Activated T-helper 17 cell treated with anti-CD3 and anti-CD28 coated beads, Interleukin-2, amount 50 U/mL, for 72 hours (primary cell): Measurements from ENCODE around the gene PIK3CB. TPM values are rescaled to one million over a fixed set of nuclear protein-coding genes. Genes with fewer than 3 reads are reported as not detected.
"Not testable (repeated sequence)": the region's sequence is repeated elsewhere in the genome, so short reads cannot be mapped to it uniquely, and the experiment has no call there.

ENCODE experiments used
- ATAC-seq: fragments of 150-1000 bp; cut with Tn5 transposase; replicated peaks from 2 replicates; pipeline ENCODE4 v1.10.0; 2021; ENCODE audit warnings: mild to moderate bottlenecking, moderate library complexity
- H3K27ac Mint-ChIP-seq: one replicate; pipeline ENCODE4 v1.8.0; 2022; ENCODE audit warnings: mixed read lengths
- H3K27me3 Mint-ChIP-seq: one replicate; pipeline ENCODE4 v1.8.0; 2022; ENCODE audit warnings: mixed read lengths
- H3K36me3 Mint-ChIP-seq: one replicate; pipeline ENCODE4 v1.8.0; 2022; ENCODE audit warnings: low read depth, mild to moderate bottlenecking, mixed read lengths
- H3K4me1 Mint-ChIP-seq: one replicate; pipeline ENCODE4 v1.8.0; 2022; ENCODE audit warnings: mixed read lengths
- H3K4me3 Mint-ChIP-seq: one replicate; pipeline ENCODE4 v1.8.0; 2022; ENCODE audit warnings: mild to moderate bottlenecking, mixed read lengths
- H3K9me3 Mint-ChIP-seq: one replicate; pipeline ENCODE4 v1.8.0; 2022; ENCODE audit warnings: mixed read lengths
- total RNA-seq, 2 donors: library from RNA; stranded (reverse); gene quantifications; one replicate each; pipeline ENCODE4 v1.2.3, GENCODE V29; 2022

Gene PIK3CB
- total RNA-seq, 2 donors from 2014 or later, result 17.2 to 20.3 TPM

DNA sequence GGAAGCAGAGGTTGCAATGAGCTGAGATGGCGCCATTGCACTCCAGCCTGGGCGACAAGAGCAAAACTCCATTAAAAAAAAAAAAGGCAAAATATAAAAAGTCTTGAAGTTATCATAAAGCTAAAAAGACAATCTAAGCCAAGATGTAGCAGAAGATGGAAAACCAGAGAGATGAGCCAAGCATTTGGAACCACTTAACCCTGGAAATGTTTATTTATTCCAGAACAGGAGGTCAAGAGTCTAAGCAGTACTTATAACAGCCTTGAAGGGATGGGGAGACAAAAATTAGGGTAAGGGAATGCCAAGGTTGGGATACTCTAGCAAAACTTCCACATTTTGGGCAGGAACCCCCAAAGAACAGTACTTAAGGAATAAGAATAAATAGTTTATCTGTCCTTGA lies 196.1 kb downstream of the PIK3CB start:
- no peak for ATAC-seq
- peaks cover 8% of the 10 kb centered on the region for H3K9me3 Mint-ChIP-seq
- H3K4me1 Mint-ChIP-seq, result no peaks in the 10 kb centered on the region
- no peak overlapping the region for H3K27ac Mint-ChIP-seq
- H3K36me3 Mint-ChIP-seq, result no peaks in the 10 kb centered on the region
- no peak overlapping the region for H3K4me3 Mint-ChIP-seq
- H3K27me3 Mint-ChIP-seq, result no peaks in the 10 kb centered on the region

DNA sequence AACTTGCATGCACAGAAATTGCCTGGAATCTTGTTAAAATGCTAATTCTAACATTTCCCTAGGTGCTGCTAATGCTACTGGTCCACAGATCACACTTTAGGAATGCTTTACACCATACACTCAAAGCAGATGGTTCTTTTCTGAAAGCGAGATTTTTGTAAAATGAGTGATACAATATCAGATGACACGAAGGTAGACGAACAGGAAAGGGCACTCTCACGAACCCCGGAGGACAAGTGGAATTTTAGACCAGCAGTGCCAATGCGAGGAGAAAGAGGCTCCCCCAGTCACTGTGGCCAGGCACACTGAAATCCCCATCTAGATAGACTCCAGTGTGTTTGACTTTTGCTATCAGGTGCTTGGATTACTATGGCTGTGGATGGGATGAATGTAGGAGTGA lies 205.2 kb downstream of the PIK3CB start:
- no peak overlapping the region for H3K4me3 Mint-ChIP-seq
- H3K9me3 Mint-ChIP-seq, result no peaks in the 10 kb centered on the region
- no peak for ATAC-seq
- no peaks in the 10 kb centered on the region for H3K4me1 Mint-ChIP-seq
- H3K27me3 Mint-ChIP-seq, result no peaks in the 10 kb centered on the region
- no peak overlapping the region for H3K27ac Mint-ChIP-seq
- H3K36me3 Mint-ChIP-seq, result no peaks in the 10 kb centered on the region

DNA sequence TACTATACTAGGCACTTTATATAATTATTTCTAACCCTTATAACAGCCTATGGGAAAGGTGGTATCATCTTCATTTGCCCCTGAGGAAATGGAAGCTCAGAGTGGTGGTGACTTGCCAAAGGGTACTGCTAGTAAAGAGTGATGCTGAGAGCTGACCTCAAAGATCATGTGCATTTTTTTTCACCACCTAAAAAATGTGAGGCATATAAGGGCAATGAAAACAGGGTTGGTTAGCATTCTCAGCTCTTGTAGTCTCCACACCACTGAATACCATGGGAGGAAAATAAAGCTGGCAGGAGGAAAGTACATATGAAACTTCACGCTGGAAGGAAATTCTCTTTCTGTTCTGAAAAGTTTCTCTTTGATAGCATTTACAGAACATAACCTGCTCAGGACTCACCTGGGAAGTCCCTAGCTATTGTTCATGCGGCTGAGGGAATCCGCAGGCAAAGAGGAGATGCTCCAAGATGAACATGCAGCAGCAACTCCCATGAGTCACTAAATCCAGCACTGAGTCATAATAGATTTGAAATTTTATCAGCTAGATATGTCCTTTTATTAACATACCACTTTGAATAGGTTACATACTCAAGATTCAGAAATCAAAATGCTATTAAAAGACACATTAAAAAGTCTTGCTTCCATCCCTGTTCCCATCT lies 208.9 kb downstream of the PIK3CB start:
- H3K36me3 Mint-ChIP-seq, result no peaks in the 10 kb centered on the region
- peak; percentile 38 for ATAC-seq
- no peak overlapping the region for H3K27ac Mint-ChIP-seq
- no peak overlapping the region for H3K4me3 Mint-ChIP-seq
- no peaks in the 10 kb centered on the region for H3K27me3 Mint-ChIP-seq
- no peaks in the 10 kb centered on the region for H3K4me1 Mint-ChIP-seq
- H3K9me3 Mint-ChIP-seq, result no peaks in the 10 kb centered on the region

DNA sequence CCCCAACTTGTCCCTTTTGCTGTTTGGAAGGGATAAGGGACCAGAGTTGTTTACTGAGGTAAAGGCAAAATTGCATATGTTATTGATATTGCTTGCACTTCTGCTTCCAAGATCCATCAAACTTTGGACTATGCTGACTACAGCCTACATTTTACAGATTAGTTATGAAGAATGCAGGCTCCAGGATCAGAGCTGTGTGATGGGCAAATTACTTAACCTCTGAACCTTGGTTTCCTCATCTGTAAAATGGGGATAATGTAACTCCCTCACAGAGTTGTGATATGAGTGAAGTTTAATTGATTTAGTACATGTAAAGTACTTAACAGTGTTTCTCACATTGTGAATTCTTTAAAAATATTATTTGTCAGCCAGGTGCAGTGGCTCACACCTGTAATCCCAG lies 210.2 kb downstream of the PIK3CB start:
- Mint-ChIP-seq H3K36me3 (no peaks in the 10 kb centered on the region), H3K4me1 (no peaks in the 10 kb centered on the region), H3K9me3 (no peaks in the 10 kb centered on the region), H3K27ac (no peak overlapping the region), H3K27me3 (no peaks in the 10 kb centered on the region), H3K4me3 (no peak overlapping the region)
- ATAC-seq, result no peak

DNA sequence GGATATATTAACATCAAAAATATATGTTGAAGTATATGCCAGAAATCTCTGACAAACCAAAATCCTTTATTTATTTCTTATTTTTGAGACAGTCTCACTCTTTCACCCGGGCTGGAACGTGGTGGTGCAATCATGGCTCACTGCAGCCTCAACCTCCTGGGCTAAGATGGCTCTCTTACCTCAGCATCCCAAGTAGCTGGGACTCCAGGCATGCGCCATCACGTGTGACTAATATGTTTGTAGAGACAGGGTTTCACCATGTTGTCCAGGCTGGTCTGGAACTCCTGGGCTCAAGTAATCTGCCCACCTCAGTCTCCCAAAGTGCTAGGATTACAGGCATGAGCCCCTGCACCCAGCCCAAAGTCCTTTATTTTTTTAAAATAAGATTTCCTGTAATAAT lies 214.3 kb downstream of the PIK3CB start:
- H3K9me3 Mint-ChIP-seq, result no peaks in the 10 kb centered on the region
- no peak overlapping the region for H3K27ac Mint-ChIP-seq
- H3K27me3 Mint-ChIP-seq, result no peaks in the 10 kb centered on the region
- H3K4me1 Mint-ChIP-seq, result no peaks in the 10 kb centered on the region
- no peak for ATAC-seq
- no peaks in the 10 kb centered on the region for H3K36me3 Mint-ChIP-seq
- no peak overlapping the region for H3K4me3 Mint-ChIP-seq

DNA sequence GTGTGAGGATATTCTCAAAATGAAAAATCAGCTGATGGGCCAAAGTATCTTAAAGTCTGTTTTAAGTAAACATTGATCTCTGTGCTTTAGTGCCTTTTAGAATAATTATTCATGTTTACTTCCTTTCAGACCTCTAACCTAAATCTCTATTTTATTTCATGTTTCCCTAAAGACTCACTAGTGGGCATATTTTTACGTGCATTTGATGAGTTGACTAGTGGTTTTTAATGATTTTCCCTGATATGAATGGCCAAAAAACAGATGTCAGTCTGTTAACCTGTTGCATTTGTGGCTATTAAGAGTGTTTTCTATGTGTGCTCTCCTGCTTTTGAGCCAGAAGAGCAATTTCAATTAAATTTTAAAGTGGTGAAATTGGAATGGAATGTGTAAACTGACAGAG lies 219.3 kb downstream of the PIK3CB start:
- Mint-ChIP-seq H3K4me3 (no peak overlapping the region), H3K36me3 (no peaks in the 10 kb centered on the region), H3K4me1 (no peaks in the 10 kb centered on the region), H3K9me3 (no peaks in the 10 kb centered on the region), H3K27ac (no peak overlapping the region), H3K27me3 (no peaks in the 10 kb centered on the region)
- ATAC-seq, result no peak

DNA sequence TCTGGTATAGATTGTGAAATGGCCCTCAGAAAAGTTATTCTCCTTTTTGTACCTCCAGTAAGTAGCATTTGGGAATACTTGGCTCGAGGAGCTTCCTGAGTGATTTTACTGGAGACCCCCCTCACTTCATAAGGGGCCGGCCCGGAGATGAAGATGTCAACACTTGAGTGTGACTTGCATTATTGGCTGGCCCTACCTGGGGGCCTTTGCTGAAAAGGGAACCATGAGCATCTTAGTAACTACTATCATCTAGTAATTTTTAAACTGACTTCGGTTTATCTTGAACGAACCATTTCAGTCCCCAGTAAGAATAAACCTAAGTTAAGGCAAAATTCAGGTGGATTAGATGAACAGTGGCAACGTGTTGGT lies 224.8 kb downstream of the PIK3CB start:
- Mint-ChIP-seq H3K27ac (peak overlapping the region; percentile 87), H3K27me3 (no peaks in the 10 kb centered on the region), H3K36me3 (no peaks in the 10 kb centered on the region), H3K9me3 (no peaks in the 10 kb centered on the region), H3K4me1 (peaks cover 5% of the 10 kb centered on the region), H3K4me3 (peak overlapping the region; percentile 81)
- ATAC-seq, result no peak

DNA sequence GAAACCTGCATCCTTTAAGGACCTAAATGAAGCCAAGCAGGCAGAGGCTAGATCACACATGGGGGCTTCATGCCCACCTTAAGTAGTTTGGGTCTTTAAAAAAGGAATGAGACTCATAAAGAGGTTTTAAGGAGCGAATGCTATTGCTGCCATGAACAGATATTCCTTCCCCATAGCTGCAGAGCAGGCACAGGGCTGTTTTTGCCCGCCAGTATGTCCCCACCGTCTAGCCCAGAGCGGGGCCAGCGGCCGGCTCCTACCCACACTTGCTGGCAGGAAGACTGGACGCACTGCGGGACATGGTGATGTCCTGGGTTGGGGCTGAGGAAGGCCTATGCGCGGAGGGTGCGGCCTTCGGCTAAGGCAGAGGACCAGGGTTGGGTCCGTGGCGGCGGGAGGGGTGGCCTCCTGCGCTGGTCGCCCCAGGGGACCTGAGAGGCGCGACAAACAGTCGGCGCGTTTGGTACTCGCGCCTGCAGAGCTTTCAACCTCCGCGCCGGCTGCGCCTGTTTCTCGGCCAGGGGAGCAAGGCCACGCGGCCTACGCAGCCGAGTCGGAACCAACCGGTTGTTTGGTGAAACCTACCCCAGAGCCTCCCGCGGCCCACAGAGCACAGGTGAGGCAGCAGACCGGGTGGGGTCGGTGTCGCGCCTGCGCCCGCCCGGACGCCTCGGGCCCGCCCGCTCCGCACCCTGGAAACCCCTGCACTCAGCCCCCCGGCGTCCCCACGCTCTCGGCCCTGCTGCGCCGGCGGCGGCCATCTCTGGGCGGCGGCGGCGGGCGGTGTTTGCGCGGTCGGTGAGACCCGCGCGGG lies 226.2 kb downstream of the PIK3CB start, which contains the start of gene FAIM:
TSS of gene FAIM (plus strand) at position 450 of the 814 bp plus-strand sequence. CDS start 10,956 bp downstream, outside the sequence.
- Mint-ChIP-seq H3K4me1 (peaks cover 5% of the 10 kb centered on the region), H3K27ac (peak within 1 kb of the TSS; percentile 87), H3K9me3 (no peaks in the 10 kb centered on the region), H3K36me3 (no peaks in the 10 kb centered on the region), H3K4me3 (peak within 1 kb of the TSS; percentile 81), H3K27me3 (no peaks in the 10 kb centered on the region)
- peak; percentile 81 for ATAC-seq

DNA sequence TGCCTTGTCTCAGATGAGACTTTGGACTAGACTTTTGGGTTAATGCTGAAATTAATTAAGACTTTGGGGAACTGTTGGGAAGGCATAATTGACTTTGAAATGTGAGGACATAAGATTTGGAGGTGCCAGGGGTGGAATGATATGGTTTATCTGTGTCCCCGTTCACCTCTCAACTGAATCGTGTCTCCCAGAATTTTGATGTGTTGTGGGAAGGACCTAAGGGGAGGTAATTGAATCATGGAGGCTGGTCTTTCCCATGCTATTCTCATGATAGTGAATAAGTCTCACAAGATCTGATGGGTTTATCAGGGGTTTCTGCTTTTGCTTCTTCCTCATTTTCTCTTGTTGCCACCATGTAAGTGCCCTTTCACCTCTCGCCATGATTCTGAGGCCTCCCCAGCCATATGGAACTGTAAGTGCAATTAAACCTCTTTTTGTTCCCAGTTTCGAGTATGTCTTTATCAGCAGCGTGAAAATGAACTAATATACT lies 230.6 kb downstream of the PIK3CB start:
- H3K27me3 Mint-ChIP-seq, H3K9me3 Mint-ChIP-seq, H3K27ac Mint-ChIP-seq, ATAC-seq, H3K4me1 Mint-ChIP-seq, H3K36me3 Mint-ChIP-seq, H3K4me3 Mint-ChIP-seq: not testable (repeated sequence)

Other genes with a start within 250 kb of the PIK3CB start
- 10 to 100 TPM in 1 of 2 donors, 1 to 10 TPM in 1; 5.6 to 10.6 TPM for gene CEP70, start 240.7 kb downstream of the PIK3CB start, total RNA-seq
- 1 to 10 TPM; 1.9 to 4.0 TPM for gene FAIM, start 226.2 kb downstream of the PIK3CB start, total RNA-seq
- gene FOXL2, start 112.2 kb upstream of the PIK3CB start, total RNA-seq, result not detected
- not detected for gene FOXL2NB, start 112.3 kb upstream of the PIK3CB start, total RNA-seq
- gene PRR23A, start 171.3 kb upstream of the PIK3CB start, total RNA-seq, result not detected
- not detected for gene PRR23B, start 186.0 kb upstream of the PIK3CB start, total RNA-seq
- not detected for gene PRR23C, start 210.0 kb upstream of the PIK3CB start, total RNA-seq